Measurements from ENCODE around the gene DAPK2.

The DAPK2 gene

DNA sequence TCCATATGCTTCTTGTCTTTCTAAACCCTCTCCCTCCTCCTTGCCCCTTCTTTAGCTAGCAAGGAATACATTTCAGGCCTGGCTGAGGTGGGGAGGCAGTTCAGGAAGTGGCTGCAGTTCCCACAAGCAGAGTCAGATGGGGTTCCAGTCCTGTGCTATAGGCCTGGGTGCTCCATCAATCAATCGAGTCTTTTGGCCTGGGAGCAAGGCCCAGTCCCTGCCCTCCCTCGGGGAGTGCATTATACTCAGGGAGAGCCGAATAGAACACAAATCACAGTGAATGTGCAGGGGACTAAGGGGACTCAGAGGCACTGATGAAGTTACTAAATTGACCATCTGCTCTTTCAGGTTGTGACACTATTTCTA lies 154.5 kb downstream of the DAPK2 start:
- DNase-seq: no peak

DNA sequence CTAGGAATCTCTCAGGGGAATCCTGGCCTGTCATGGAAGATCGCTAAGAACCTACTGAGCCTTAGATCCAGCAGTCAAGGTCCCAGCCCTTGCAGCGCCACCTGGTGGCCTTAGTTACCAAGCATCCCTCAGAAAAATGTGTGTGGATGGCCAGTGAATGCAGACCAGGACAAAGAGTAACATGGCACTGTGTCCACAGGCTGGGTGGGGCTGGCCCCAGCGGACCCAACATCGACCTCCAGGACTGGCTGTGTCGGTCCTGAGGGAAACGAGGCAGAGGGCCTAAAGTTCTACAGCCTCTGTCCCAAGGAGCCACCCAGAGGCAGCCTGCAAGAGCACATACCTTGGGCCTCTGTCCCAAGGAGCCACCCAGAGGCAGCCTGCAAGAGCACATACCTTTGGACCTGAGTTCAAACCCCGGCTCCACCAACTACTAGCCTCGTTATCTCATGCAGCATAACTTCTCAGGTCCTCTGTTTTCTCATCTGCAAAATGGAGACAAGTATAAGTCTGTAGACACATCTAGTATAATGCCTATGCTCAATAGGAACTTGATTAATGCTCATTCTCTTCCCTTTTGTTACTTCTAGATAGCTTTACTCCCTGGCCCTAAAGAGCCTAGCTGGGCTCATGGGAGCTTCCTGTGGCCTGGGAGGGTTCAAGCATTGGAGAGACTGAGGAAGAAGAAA lies 155.1 kb downstream of the DAPK2 start:
- DNase-seq: peak; percentile 64

DNA sequence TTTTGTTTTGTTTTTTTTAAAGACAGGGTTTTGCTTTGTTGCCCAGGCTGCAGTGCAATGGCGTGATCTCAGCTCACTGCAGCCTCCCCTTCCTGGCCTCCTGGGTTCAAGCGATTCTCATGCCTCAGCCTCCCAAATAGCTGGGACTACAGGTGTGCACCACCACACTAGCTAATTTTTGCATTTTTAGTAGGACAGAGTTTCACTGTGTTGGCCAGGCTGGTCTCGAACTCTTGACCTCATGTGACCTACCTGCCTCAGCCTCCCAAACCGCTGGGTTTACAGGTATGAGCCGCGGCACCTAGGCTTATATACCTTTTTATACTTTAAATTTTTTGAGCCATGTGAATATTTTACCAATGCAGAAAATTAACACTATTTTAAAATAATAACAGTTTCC lies 155.7 kb downstream of the DAPK2 start:
- DNase-seq: no peak

DNA sequence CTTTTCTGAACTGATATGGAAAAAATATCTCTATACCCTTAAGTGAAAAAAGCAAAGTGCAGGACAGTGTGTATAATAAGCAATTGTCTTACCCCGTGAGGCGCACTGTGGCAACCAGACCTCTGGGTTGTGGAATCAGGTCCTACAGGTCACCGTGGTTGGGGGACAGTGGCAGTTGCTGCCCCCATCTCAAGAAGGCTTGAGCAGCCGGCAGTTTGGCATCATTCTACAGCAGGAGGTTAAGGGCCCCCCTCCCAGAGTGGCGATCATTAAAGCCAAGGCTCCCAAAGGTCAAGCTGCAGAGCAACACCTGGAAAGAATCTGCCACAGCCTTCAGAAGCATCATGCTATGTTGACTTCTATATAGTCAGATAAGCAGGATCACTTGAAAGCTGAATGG lies 156.5 kb downstream of the DAPK2 start:
- DNase-seq: no peak

- no peak for DNase-seq
These were observed 157.5 kb downstream of the DAPK2 start for GRCh38 chr15:63888823-63889222.

GRCh38 chr15:63888146-63888545 lies 158.1 kb downstream of the DAPK2 start:
- no peak for DNase-seq

- DNase-seq: no peak
These were observed 158.7 kb downstream of the DAPK2 start for GRCh38 chr15:63887630-63888029.

- no peak for DNase-seq
These were observed 161.3 kb downstream of the DAPK2 start for GRCh38 chr15:63884953-63885352.

GRCh38 chr15:63881431-63881830 lies 164.9 kb downstream of the DAPK2 start:
- DNase-seq: no peak

- DNase-seq: no peak
These were observed 165.5 kb downstream of the DAPK2 start for GRCh38 chr15:63880744-63881143.

DNA sequence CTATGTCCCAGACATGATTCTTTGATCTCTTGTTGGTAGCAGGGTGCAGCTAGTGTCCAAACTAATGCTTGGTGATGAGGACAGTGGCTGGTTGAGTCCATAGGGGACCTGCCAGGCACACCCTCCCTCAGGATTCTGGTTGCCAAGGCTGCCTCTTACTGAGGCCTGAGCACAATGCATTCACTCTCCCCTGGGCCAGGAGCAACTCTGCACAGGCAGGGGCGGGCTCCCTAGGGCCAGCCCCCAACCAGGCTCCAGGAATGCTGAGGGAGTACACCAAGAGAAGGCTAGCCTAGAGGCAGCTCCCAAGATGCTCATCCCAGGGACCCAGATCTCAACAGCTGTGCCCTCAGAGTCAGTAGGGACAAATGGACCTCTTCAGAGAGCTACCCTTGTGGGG lies 166.3 kb downstream of the DAPK2 start:
- DNase-seq: no peak

- no peak for DNase-seq
These were observed 167.1 kb downstream of the DAPK2 start for GRCh38 chr15:63879211-63879610.

- no peak for DNase-seq
These were observed 168.5 kb downstream of the DAPK2 start for GRCh38 chr15:63877713-63878271.

GRCh38 chr15:63876085-63876662 lies 170.1 kb downstream of the DAPK2 start:
- DNase-seq: no peak

DNA sequence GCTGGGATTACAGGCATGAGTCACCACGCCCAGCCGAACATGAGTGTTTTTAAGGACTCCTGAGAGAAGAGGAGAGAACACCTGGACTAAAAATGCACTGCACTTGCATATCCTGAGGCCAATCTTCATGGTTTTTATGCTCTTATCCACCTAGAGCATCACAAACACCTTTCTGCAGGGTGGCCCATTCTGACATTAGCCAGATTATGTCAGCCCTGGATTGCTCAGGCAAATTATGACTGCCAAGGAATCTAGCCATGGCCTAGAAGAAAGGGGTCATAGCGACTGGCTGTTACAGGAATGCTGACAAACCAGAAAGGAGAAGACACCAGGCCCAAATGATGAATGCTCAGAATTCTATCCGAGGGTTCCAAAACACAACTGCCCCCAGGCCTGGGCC lies 171.7 kb downstream of the DAPK2 start:
- no peak for DNase-seq

- peak; percentile 45 for DNase-seq
These were observed 173.3 kb downstream of the DAPK2 start for GRCh38 chr15:63872759-63873510.

GRCh38 chr15:63870487-63871209 lies 175.6 kb downstream of the DAPK2 start:
- peak; percentile 84 for DNase-seq

- no peak for DNase-seq
These were observed 176.3 kb downstream of the DAPK2 start for GRCh38 chr15:63870043-63870394.

DNA sequence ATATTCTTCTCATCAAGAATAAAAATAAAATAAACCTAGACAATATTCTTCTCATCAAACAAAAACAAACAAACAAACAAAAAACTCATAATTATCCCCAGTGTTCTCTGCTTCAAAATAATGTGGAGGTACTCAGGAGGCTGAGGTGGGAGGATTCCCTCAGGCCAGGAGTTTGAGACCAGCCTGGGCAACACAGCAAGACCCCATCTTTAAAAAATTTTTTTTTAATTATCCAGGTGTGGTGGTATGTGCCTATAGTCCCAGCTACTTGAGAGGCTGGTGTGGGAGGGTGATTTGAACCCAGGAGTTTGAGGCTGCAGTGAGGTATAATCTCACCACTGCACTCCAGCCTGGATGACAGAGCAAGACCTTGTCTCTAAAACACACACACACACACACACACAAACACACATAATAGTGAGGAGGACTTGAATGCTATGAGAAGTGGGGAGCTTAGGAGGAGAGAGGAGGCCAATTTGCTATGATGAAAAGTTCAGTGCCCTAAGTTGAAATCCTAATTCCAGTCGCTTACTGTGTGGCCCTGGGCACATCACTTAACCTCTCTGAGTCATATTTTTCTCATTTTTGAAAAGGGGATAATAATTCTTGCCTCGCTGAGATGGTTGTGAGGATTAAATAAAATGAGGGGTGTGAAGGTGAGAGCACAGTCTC lies 176.8 kb downstream of the DAPK2 start:
- DNase-seq: no peak

GRCh38 chr15:63864186-63864585 lies 182.1 kb downstream of the DAPK2 start:
- no peak for DNase-seq

DNA sequence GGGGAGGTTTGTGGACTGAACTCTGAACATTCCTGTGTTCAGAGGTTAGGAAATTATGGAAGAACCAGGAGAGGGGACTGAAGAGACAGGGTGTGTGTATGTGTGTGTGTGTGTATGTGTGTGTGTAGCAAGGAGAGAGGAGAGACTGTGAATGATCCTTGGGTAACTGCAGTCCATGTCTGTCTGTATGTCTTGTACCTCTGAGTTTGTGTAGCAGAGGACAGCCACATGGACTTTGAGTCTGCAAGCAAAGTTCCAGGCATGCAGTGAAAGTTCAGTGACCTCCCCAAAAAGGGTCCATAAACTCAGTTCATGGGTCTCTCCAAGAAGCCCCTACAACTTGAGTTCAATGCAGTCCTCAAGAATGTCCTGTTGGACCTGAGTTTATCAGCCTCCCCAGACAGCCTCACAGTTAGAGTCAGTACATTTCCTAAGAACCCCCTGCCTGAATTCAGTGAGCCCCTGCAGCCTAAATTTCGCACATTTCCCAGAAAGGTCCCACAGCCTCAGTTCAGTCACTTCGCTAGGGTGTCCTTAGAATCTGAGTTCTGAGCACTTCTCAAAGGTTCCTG lies 184.3 kb downstream of the DAPK2 start:
- no peak for DNase-seq

DNA sequence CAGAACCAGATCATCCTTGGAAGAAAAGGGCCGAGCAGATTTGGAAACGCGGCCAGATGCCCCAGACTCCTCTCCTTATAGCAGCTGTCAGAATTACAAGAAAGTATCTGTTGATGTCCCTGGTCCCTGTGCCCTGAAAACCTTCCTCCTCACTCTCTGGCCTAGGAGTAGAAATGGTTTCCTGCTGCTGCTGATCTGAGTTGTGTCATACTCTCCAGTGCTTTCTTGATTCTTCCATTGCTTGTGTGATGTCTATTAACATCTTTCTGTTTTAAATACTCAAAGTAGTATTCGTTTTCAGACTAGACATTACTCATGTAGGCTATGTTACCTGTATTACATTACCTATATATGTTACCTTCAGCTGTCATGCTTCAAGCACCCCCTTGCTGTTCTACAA lies 185.7 kb downstream of the DAPK2 start:
- DNase-seq: no peak
